Astrocyte of the cerebellum (primary cell): ENCODE measurements around the gene CRLF1.

Experiments used
- DNase-seq: peaks from one replicate; pipeline ENCODE4 v3.0.0-alpha.2; 2011; ENCODE audit warnings: low read depth
- H3K4me3 ChIP-seq: 2 replicates; pipeline ENCODE4 v1.5.1; 2011; ENCODE audit warnings: mild to moderate bottlenecking, low read depth, low read length, moderate library complexity
- CTCF ChIP-seq: IDR thresholded peaks from 2 replicates; pipeline ENCODE4 v1.5.1; 2012; ENCODE audit warnings: low read length, low read depth, moderate library complexity, mild to moderate bottlenecking; ENCODE audit errors: missing control alignments
- in situ Hi-C: cut with HindIII; loops from 2 replicates; pipeline ENCODE4 v1.10.0; 2017; ENCODE audit warnings: low sequenced_read_pairs

Gene CRLF1

DNA sequence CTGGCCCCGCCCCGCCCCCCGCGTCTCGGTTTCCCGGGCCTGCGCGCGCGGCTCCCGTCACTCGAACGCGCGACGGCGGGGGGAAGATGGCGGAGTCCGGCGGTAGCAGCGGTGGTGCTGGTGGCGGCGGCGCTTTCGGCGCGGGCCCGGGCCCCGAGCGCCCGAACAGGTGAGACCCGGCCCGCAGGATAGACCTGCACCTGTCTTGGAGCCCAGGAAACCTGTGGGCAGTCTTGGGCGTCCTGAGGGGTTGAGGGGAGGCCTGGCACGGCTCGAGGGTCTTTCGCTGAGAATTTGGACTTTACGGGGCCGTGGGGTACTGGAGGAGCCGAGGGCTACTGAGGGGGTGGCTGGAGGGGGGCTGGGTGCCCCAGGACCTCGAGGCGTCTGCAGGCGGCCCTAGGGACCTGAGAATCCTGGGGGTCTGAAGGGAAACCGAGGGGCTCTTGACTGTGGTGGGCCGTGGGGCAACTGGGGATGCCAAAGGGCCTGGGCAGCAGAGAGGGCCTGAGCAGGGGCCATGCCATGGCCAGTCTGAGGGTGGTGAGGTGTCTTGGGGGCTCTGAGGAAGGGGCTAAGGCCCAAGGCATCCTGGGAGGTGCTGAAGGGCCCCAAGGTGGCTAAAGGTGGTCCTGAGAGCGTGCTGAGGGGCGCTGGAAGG lies 30.5 kb upstream of the CRLF1 start, which contains the start of gene KLHL26:
Gene KLHL26, plus strand, starts transcription at position 60 of the 661 bp plus-strand sequence. Its CDS starts 27 bp downstream, at position 87.
- no peak for DNase-seq
- no peak for TF ChIP-seq CTCF

DNA sequence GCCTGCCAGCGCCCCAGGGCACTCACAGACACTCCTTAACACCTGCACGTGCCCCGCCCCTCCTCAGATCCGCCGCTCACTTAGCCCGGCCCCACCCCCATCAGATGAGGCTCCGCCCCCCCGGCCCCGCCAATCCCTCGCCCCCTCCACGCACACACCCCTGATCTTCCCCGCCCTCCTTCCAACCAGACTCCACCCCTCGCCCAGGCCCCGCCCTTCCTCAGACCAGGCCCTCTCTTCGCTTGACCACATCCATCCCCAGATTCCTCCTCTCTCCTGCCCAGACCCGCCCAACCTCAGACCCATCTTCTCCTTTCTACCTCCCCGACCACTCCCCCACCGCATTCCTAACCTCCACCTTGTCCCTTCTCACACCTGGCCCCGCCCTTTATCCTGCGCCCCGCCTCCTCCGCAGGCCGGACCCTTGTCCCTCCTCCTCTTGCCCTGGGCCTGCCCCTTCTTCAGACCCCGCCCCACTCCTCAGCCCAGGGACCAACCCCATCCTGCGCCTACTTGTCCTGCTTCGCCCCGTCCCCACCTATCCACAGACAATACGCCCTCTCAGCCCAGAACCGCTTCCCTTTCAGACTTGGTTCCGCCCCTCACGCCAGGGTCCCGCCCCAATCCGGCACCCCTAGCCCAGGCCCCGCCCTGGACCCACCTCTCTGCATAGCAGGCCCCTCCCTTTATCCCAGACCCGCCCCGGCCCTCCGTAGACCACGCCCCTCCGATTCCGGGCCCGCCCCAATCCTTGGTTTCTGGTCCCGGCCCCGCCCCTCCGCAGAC lies 29.8 kb upstream of the CRLF1 start:
- in situ Hi-C loops, result no loop called here
- DNase-seq, result peak; percentile 86
- H3K4me3 ChIP-seq, result peak overlapping the region; percentile 82
- no peak for TF ChIP-seq CTCF

More for the DNA sequence above, 30.5 kb upstream of the CRLF1 start, which contains the start of gene KLHL26:
- in situ Hi-C loops, result no loop called here
- peak within 1 kb of the TSS; percentile 82 for H3K4me3 ChIP-seq

GRCh38 chr19:18635831-18636182 lies 29.2 kb upstream of the CRLF1 start:
- in situ Hi-C loops, result no loop called here

DNA sequence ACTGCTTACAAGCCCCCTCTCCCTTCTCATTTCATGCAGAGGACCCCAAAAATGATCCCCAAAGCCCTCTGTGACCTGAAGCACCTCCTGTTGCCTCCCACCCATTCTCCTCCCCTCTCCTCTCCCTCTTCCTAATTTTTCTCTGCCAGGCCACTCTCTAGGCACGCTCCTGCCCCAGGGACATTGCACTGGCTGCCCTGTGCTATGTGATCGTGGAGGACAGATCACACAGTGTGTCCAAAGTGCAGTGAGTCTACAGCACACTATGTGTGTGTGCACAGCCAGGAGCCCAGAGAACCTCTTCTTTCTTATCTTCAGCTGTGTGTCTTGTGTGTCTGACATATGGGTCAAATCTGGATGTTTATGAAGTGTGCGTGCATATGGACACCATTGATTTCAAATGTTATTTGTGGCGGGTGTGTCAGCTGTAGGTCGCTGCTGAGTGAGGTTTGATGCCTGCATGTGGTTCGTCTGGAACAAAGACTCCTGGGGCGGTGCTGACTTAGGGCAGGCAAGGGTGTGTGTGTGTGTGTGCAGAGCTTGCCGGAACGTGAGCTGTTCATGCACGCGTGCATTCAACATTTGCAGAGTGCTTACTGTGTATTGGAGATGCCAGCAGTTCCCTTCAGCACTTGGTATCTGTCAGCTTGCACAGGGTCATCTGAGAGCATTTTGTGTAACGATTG lies 28.2 kb upstream of the CRLF1 start:
- no peak overlapping the region for H3K4me3 ChIP-seq
- no peak for DNase-seq
- in situ Hi-C loops, result no loop called here
- TF ChIP-seq CTCF, result no peak

More at GRCh38 chr19:18635831-18636182, 29.2 kb upstream of the CRLF1 start:
- no peak for TF ChIP-seq CTCF
- no peak overlapping the region for H3K4me3 ChIP-seq
- no peak for DNase-seq

- in situ Hi-C loops, result no loop called here
- no peak for TF ChIP-seq CTCF
- H3K4me3 ChIP-seq, result no peak overlapping the region
- no peak for DNase-seq
Measured at GRCh38 chr19:18633321-18633720, 26.7 kb upstream of the CRLF1 start.
